ENCODE measurements around the gene FOXA2.

DNA sequence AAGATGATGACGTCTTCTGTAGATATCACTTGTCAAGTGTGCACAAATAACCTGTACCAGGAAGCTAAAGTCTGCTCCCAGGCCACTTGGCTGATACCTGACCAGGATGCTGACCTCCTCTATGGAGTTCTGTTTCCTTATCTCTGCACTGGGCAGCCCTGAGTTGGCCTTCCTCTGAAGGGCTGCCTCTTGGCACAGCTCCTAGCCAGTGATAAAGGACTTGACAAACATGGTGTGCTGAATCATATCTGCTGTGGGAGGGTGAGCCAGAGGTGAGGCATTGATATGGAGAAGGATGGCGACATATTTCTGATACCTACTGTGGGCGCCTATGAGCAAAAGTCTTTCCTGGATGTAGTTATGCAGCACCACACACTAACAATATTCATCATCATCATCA lies 32.8 kb upstream of the FOXA2 start:
- TF ChIP-seq EZH2phosphoT487 (IDR thresholded peaks at IDR 0.05; ENCODE audit: borderline replicate concordance, low read length) (no peak), EZH2 (IDR thresholded peaks at IDR 0.05; ENCODE audit: low read length, unreplicated experiment) (no peak)

Data from PC-3 (cell line).